Activated CD8-positive, alpha-beta T cell treated with anti-CD3 and anti-CD28 coated beads for 36 hours (primary cell): ENCODE results near the gene CCNJL. TPM values are rescaled to one million over a fixed set of nuclear protein-coding genes. Genes with fewer than 3 reads are reported as not detected.

Experiments used
- ATAC-seq: fragments of 200-7000 bp; cut with Tn5 transposase; one replicate; pipeline ENCODE4 v1.10.0; 2021; ENCODE audit warnings: mild to moderate bottlenecking, moderate library complexity
- CTCF ChIA-PET: fragments of 350-600 bp; sonication (Branson Sonifier 250); formaldehyde crosslinking; loops from one replicate; lab custom pipeline; 2021; ENCODE audit warnings: antibody characterized with exemption; lab: Charles Lee
- POLR2A ChIA-PET: fragments of 350-600 bp; sonication (Branson Sonifier 250); formaldehyde crosslinking; loops from one replicate; lab custom pipeline; 2021; ENCODE audit warnings: antibody characterized with exemption; lab: Charles Lee
- DNase-seq: peaks from one replicate; pipeline ENCODE4 v3.0.0-alpha.2; 2020
- H3K27ac Mint-ChIP-seq: one replicate; pipeline ENCODE4 v1.8.0; 2021; ENCODE audit warnings: mild to moderate bottlenecking, mixed read lengths
- H3K27me3 Mint-ChIP-seq: one replicate; pipeline ENCODE4 v1.8.0; 2021; ENCODE audit warnings: mixed read lengths
- H3K36me3 Mint-ChIP-seq: one replicate; pipeline ENCODE4 v1.8.0; 2021; ENCODE audit warnings: low read depth, mixed read lengths
- H3K4me1 Mint-ChIP-seq: one replicate; pipeline ENCODE4 v1.8.0; 2021; ENCODE audit warnings: low read depth, mixed read lengths
- H3K4me3 Mint-ChIP-seq: one replicate; pipeline ENCODE4 v1.8.0; 2021; ENCODE audit warnings: mild to moderate bottlenecking, moderate library complexity, mixed read lengths
- H3K9me3 Mint-ChIP-seq: one replicate; pipeline ENCODE4 v1.8.0; 2021; ENCODE audit warnings: mixed read lengths
- intact Hi-C: fragments of 100-400 bp; cut with micrococcal nuclease; formaldehyde crosslinking; loops from one replicate; pipeline ENCODE4 v1.10.0; 2022
- total RNA-seq, 2 experiments: library from RNA; stranded (reverse); gene quantifications; one replicate each; pipeline ENCODE4 v1.2.3, GENCODE V29; 2021
- TF ChIP-seq, protein P1 (sequence below): fragments of 200-600 bp; IDR thresholded peaks from one replicate; pipeline ENCODE4 v1.8.0; 2022; ENCODE audit warnings: antibody characterized with exemption, mild to moderate bottlenecking

Gene CCNJL
- total RNA-seq, 2 experiments from 2014 or later: not detected

DNA sequence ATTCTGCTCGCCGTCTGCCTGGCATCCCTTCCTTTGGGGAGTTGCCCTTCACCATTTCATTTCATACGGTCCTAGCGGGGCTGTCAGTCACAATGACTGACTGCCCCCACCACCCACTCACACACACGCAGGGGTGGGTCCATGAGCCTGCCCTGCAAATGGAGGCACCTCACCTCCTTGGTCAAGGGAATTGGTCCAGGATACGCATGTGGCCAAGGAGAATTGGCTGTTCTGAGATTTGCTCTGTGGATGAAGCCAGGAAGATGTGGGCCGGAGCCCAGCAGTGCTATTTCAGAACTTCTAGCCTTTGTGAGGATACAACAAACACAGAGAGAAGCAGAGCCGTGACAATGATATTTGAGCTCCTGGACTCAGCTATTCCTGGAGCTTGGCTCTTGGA lies 41.0 kb upstream of the CCNJL start:
- ATAC-seq (no peak), DNase-seq (no peak)
- intact Hi-C loops: no loop called here
- POLR2A ChIA-PET: no interaction called here
- no peaks in the 10 kb centered on the region for H3K27me3 Mint-ChIP-seq
- H3K27ac Mint-ChIP-seq: no peak overlapping the region
- TF ChIP-seq, protein P1, sequence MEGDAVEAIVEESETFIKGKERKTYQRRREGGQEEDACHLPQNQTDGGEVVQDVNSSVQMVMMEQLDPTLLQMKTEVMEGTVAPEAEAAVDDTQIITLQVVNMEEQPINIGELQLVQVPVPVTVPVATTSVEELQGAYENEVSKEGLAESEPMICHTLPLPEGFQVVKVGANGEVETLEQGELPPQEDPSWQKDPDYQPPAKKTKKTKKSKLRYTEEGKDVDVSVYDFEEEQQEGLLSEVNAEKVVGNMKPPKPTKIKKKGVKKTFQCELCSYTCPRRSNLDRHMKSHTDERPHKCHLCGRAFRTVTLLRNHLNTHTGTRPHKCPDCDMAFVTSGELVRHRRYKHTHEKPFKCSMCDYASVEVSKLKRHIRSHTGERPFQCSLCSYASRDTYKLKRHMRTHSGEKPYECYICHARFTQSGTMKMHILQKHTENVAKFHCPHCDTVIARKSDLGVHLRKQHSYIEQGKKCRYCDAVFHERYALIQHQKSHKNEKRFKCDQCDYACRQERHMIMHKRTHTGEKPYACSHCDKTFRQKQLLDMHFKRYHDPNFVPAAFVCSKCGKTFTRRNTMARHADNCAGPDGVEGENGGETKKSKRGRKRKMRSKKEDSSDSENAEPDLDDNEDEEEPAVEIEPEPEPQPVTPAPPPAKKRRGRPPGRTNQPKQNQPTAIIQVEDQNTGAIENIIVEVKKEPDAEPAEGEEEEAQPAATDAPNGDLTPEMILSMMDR: no peak
- H3K36me3 Mint-ChIP-seq: no peaks in the 10 kb centered on the region
- CTCF ChIA-PET: no interaction called here
- H3K4me3 Mint-ChIP-seq: no peak overlapping the region
- H3K9me3 Mint-ChIP-seq: no peaks in the 10 kb centered on the region
- H3K4me1 Mint-ChIP-seq: no peaks in the 10 kb centered on the region

- Mint-ChIP-seq H3K4me1 (no peaks in the 10 kb centered on the region), H3K27me3 (no peaks in the 10 kb centered on the region), H3K36me3 (no peaks in the 10 kb centered on the region), H3K4me3 (no peak overlapping the region), H3K9me3 (no peaks in the 10 kb centered on the region), H3K27ac (no peak overlapping the region)
- DNase-seq (no peak), ATAC-seq (no peak)
- ChIA-PET POLR2A (no interaction called here), CTCF (interaction anchor here (1.1 to 1.6 kb wide), 4 partner anchors 9 to 330 kb away, joined by 3 to 10 read pairs (median 4); no protein-coding TSS in a partner anchor)
- TF ChIP-seq, protein P1: no peak
- intact Hi-C loops: no loop called here
Observed at GRCh38 chr5:160352308-160352707, 39.9 kb upstream of the CCNJL start.

DNA sequence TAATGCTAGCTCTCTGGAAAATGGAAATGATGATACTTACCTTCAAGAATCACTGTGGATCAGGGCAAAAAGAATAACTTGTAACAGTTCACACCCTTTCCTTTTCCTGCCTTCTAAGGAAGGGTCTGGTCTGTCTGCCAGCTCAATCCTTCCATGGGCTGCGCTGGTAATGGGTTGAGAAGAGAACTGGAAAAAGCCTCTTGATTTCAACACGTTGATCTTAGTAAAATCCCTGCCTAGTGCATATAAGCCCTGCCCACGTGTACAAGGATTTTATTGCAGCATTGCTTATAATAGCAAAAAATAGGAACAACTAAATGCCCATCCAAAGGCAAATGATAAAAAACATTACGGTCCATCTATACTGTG lies 37.6 kb upstream of the CCNJL start:
- no peak for DNase-seq
- H3K27me3 Mint-ChIP-seq: no peaks in the 10 kb centered on the region
- H3K4me3 Mint-ChIP-seq: no peak overlapping the region
- intact Hi-C loops: loop anchor here (5.0 kb wide), 1 partner anchor 328 kb away; no protein-coding TSS in a partner anchor
- no peak for ATAC-seq
- POLR2A ChIA-PET: no interaction called here
- H3K9me3 Mint-ChIP-seq: no peaks in the 10 kb centered on the region
- no peak overlapping the region for H3K27ac Mint-ChIP-seq
- H3K36me3 Mint-ChIP-seq: no peaks in the 10 kb centered on the region
- TF ChIP-seq, protein P1: no peak
- CTCF ChIA-PET: interaction anchor here (1.2 kb wide), 1 partner anchor 151 kb away, joined by 3 read pairs; no protein-coding TSS in a partner anchor
- H3K4me1 Mint-ChIP-seq: no peaks in the 10 kb centered on the region

DNA sequence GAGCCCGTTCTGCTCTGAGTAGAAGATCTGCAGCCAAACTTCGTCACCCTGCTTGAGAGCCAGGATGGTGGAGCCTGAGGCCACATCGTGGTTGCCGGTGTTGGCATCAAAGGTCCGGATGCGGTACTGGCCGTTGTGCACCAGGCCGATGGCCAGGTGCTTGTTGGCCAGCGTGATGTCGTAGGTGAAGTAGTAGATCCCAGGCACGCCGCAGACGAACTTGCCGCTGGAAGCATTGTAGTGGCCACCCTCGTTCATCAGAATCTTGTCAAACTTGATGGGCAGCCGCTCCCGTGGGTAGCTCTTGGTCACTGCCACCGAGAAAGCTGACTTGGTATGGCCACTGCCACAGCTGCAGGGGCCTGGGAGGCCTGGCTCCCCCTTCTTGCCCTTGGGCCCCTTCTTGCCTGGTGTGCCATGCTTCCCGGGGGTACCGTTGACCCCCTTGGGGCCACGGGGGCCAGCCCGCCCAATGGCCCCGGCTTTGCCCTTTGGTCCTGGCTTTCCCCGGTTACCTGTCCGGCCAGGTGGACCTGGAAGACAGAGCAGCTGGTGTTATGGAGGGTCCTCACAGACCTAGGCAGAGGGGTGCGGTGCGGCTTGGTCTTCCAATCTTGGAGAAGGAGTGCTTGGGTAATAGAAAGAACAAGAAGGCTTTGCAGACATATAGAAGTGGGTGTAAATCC lies 37.0 kb upstream of the CCNJL start:
- ChIA-PET CTCF (interaction anchor here (0.6 kb wide), 1 partner anchor 323 kb away, joined by 3 read pairs; no protein-coding TSS in a partner anchor), POLR2A (no interaction called here)
- ATAC-seq (no peak), DNase-seq (no peak)
- TF ChIP-seq, protein P1: no peak
- H3K27ac Mint-ChIP-seq: no peak overlapping the region
- no peaks in the 10 kb centered on the region for H3K4me1 Mint-ChIP-seq
- intact Hi-C loops: loop anchor here (5.0 kb wide), 1 partner anchor 327 kb away; no protein-coding TSS in a partner anchor
- H3K9me3 Mint-ChIP-seq: no peaks in the 10 kb centered on the region
- no peaks in the 10 kb centered on the region for H3K27me3 Mint-ChIP-seq
- H3K36me3 Mint-ChIP-seq: no peaks in the 10 kb centered on the region
- H3K4me3 Mint-ChIP-seq: no peak overlapping the region

- CTCF ChIA-PET: interaction anchor here (0.7 to 8.2 kb wide), 4 partner anchors 17 to 326 kb away, joined by 3 to 119 read pairs (median 6); no protein-coding TSS in a partner anchor
- H3K27ac Mint-ChIP-seq: no peak overlapping the region
- H3K27me3 Mint-ChIP-seq: no peaks in the 10 kb centered on the region
- POLR2A ChIA-PET: no interaction called here
- no peak overlapping the region for H3K4me3 Mint-ChIP-seq
- no peaks in the 10 kb centered on the region for H3K36me3 Mint-ChIP-seq
- DNase-seq (no peak), ATAC-seq (no peak)
- no peaks in the 10 kb centered on the region for H3K9me3 Mint-ChIP-seq
- TF ChIP-seq, protein P1: no peak
- intact Hi-C loops: loop anchor here (5.0 kb wide), 1 partner anchor 326 kb away; no protein-coding TSS in a partner anchor
- peaks cover 4% of the 10 kb centered on the region for H3K4me1 Mint-ChIP-seq
Observed at GRCh38 chr5:160348080-160348479, 35.7 kb upstream of the CCNJL start.
